NCI-H1417 (cell line): ENCODE data around the gene GGTLC2.
"Not testable (repeated sequence)": the region's sequence is repeated elsewhere in the genome, so short reads cannot be mapped to it uniquely, and the experiment has no call there.

Experiments
- DNase-seq, 3 experiments: peaks; one replicate each; lab custom pipeline; 2025; lab: John Stamatoyannopoulos, UW

GGTLC2 gene

GRCh38 chr22:22644314-22644713 is at the start of gene GGTLC2:
Gene GGTLC2 (plus strand): TSS chr22:22644614. CDS start chr22:22646346, 1,732 bp downstream.
- DNase-seq: not testable (repeated sequence)

- no peak for DNase-seq
These were observed 49.2 kb upstream of the GGTLC2 start for GRCh38 chr22:22595001-22595835.

- peak in 1 of 3 experiments; percentile 19 for DNase-seq
These were observed 46.3 kb upstream of the GGTLC2 start for GRCh38 chr22:22598144-22598543.

- DNase-seq: no peak
These were observed 45.2 kb upstream of the GGTLC2 start for GRCh38 chr22:22599248-22599647.

GRCh38 chr22:22600531-22601261 is 43.7 kb upstream of the GGTLC2 start:
- DNase-seq: no peak

GRCh38 chr22:22603470-22603947 is 40.9 kb upstream of the GGTLC2 start:
- no peak for DNase-seq

- DNase-seq: no peak
These were observed 39.9 kb upstream of the GGTLC2 start for GRCh38 chr22:22604326-22605073.

GRCh38 chr22:22605074-22605404 is 39.4 kb upstream of the GGTLC2 start:
- DNase-seq: no peak

GRCh38 chr22:22608022-22608421 is 36.4 kb upstream of the GGTLC2 start:
- DNase-seq: not testable (repeated sequence)

GRCh38 chr22:22609291-22609690 is 35.1 kb upstream of the GGTLC2 start:
- no peak for DNase-seq

- no peak for DNase-seq
These were observed 31.9 kb upstream of the GGTLC2 start for GRCh38 chr22:22612516-22612915.

- no peak for DNase-seq
These were observed 30.3 kb upstream of the GGTLC2 start for GRCh38 chr22:22614065-22614464.

GRCh38 chr22:22616636-22617035 is 27.8 kb upstream of the GGTLC2 start:
- DNase-seq: no peak

- no peak for DNase-seq
These were observed 26.0 kb upstream of the GGTLC2 start for GRCh38 chr22:22618448-22618847.

GRCh38 chr22:22618923-22619322 is 25.5 kb upstream of the GGTLC2 start:
- DNase-seq: no peak

- DNase-seq: no peak
These were observed 24.5 kb upstream of the GGTLC2 start for GRCh38 chr22:22619765-22620414.

- not testable (repeated sequence) for DNase-seq
These were observed 15.6 kb upstream of the GGTLC2 start for GRCh38 chr22:22628546-22629495.

- DNase-seq: not testable (repeated sequence)
These were observed 13.2 kb upstream of the GGTLC2 start for GRCh38 chr22:22631223-22631652.

- DNase-seq: not testable (repeated sequence)
These were observed 12.2 kb upstream of the GGTLC2 start for GRCh38 chr22:22632226-22632625.

GRCh38 chr22:22633533-22633932 is 10.9 kb upstream of the GGTLC2 start:
- not testable (repeated sequence) for DNase-seq

GRCh38 chr22:22636260-22636659 is 8.2 kb upstream of the GGTLC2 start:
- not testable (repeated sequence) for DNase-seq
